ENCODE results near the gene UBE2E2.

GRCh38 chr3:23202203-23202920 is 765 bp upstream of the UBE2E2 start:
- no peak for TF ChIP-seq EZH2 (IDR thresholded peaks at IDR 0.05; ENCODE audit: insufficient read depth, poor library complexity, severe bottlenecking)
- no peak for TF ChIP-seq EZH2phosphoT487 (IDR thresholded peaks at IDR 0.05; ENCODE audit: insufficient read depth, low read depth)
